Epithelial cell of proximal tubule (primary cell): Measurements from ENCODE around the gene DNM1. TPM values are rescaled to one million over a fixed set of nuclear protein-coding genes. Genes with fewer than 3 reads are reported as not detected.

ENCODE experiments used
- DNase-seq: peaks from one replicate; pipeline ENCODE4 v3.0.0-alpha.2; 2011; ENCODE audit warnings: low read depth
- H3K4me3 ChIP-seq: 2 replicates; pipeline ENCODE4 v1.5.1; 2011; ENCODE audit warnings: low read depth, mild to moderate bottlenecking, low read length
- total RNA-seq: library from RNA; depleted of rRNA; stranded (reverse); fragments of >200 nt; gene quantifications from 2 replicates; pipeline ENCODE4 v1.2.3, GENCODE V29; 2015
- TF ChIP-seq, protein P1 (sequence below): conservative IDR thresholded peaks from 2 replicates; pipeline ENCODE4 v1.5.1; 2012; ENCODE audit warnings: low read depth, mild to moderate bottlenecking, low read length

Gene DNM1
- total RNA-seq, 1 donor from 2014 or later = 16.7 TPM

DNA sequence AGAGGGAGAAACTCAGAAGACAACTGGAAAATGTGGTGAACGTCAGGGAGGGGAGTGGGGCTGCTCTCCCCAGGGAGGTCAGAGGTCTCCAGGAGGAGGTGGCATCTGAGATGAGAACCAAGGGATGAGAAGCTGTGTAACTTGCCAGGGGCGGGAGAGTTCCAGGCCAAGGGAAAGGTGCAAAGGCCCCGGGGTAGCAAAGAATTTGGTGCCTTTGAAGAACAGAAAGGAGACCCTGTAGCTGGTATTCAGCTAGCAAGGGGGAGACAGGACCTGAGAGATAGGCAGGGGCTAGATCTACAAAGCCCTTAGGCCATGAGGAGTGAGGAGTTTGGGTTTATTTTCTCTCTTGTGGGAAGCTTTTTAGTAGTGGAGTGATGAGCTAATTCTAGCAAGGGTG, 3.3 kb downstream of the DNM1 start:
- TF ChIP-seq, protein P1, sequence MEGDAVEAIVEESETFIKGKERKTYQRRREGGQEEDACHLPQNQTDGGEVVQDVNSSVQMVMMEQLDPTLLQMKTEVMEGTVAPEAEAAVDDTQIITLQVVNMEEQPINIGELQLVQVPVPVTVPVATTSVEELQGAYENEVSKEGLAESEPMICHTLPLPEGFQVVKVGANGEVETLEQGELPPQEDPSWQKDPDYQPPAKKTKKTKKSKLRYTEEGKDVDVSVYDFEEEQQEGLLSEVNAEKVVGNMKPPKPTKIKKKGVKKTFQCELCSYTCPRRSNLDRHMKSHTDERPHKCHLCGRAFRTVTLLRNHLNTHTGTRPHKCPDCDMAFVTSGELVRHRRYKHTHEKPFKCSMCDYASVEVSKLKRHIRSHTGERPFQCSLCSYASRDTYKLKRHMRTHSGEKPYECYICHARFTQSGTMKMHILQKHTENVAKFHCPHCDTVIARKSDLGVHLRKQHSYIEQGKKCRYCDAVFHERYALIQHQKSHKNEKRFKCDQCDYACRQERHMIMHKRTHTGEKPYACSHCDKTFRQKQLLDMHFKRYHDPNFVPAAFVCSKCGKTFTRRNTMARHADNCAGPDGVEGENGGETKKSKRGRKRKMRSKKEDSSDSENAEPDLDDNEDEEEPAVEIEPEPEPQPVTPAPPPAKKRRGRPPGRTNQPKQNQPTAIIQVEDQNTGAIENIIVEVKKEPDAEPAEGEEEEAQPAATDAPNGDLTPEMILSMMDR = no peak
- no peak overlapping the region for H3K4me3 ChIP-seq

DNA sequence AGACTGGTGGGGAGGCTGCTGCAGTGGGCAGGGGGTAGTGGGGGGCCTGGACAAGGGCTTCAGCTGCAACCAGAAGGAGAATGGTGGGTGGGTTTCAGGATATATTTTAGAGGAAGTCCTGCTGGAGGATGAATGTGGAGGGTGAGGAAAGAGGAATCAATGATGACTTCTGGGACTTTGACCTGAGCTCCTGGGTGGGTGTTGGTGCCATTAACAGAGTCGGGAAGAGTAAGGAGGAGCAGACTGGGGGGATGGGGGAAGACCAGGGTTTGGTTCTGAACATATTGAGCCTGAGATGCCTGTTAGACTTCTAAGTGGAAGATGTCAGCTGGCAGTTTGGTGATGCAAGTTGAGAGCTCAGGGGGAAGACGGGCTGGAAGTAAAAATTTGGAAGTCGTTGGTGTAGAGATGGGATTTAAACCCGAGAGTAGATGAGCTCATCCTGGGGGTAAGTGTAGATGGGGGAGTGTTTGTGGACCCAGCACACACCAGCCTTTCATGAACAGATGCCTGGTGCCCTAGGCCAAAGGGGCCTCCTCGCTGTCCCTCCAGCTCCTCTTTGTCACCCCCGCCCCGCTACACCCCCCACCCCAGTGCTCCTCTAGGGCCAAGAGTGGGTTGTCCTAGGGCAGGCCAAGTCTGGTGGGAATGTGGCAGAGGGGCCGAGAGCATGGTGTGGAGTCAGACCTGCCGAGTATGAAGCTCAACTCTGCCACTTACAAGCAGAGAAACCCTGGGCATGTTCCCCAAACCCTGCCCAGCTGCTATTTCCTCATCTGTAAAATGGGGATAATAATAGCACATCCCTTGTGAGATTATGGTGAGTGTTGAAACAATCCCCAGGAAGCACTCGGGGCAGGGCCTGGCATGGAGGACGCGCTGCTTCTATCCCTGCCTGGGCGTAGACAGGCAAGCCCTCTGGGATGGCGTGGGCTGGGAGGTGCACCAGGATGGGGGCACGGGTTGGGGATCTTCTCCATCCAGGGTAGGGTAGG, 4.0 kb downstream of the DNM1 start:
- no peak for DNase-seq
- TF ChIP-seq, protein P1 = no peak
- H3K4me3 ChIP-seq = no peak overlapping the region

More for the DNA sequence above, 3.3 kb downstream of the DNM1 start:
- no peak for DNase-seq

DNA sequence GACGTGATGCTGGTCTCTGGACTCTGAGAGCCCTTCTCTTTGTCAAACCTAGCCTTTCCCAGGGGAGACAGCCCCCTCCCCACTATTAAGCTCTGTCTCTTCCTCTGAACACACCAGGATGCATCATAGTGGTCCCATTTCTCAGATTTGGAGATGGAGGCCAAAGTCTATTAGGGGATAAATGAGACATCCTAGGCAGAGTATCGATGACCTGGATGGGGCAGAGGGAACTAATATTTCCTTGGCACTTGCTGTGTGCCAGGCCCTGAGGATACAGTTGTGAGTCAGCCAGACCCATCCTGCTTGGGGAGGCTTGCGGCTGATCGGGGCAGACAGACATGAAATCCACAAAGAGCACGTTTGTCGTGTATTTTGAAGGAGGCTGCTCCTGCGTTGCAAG, 5.2 kb downstream of the DNM1 start:
- no peak overlapping the region for H3K4me3 ChIP-seq
- DNase-seq = no peak
- TF ChIP-seq, protein P1 = no peak

DNA sequence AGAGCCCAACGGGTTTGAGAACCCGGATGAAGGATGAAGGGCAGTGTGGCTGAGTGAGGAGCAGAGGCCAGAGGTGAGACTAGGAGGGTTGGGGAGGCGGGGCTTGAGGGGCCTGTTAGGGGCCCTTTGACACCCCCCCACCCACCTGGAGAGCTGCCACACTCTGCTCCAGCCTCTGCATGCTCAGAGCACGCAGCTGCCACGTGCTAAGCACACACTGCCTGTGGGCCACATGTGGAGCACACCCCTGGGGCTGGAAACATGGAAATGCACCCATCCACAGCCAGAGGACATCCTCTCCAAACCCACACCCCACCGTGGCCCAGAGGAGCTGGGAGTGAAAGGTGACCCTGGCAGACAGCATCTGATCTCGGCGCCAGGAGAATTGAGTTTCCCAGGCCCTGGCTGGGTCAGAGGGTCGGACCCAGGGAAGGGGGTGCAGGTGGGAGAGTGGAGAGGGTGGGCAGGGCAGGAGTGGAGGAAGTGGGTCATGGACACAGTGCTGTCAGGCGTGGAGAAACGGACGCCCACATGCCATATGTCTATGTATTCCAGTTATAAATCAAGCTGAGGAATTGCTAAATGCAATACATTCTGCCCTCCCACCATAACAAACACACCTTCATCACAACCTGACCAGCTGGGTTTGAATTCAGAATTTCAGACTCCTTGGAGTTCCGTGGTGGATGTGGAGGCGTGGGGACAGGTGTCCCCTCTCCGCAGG, 5.9 kb downstream of the DNM1 start:
- DNase-seq = no peak
- no peak overlapping the region for H3K4me3 ChIP-seq
- TF ChIP-seq, protein P1 = no peak

DNA sequence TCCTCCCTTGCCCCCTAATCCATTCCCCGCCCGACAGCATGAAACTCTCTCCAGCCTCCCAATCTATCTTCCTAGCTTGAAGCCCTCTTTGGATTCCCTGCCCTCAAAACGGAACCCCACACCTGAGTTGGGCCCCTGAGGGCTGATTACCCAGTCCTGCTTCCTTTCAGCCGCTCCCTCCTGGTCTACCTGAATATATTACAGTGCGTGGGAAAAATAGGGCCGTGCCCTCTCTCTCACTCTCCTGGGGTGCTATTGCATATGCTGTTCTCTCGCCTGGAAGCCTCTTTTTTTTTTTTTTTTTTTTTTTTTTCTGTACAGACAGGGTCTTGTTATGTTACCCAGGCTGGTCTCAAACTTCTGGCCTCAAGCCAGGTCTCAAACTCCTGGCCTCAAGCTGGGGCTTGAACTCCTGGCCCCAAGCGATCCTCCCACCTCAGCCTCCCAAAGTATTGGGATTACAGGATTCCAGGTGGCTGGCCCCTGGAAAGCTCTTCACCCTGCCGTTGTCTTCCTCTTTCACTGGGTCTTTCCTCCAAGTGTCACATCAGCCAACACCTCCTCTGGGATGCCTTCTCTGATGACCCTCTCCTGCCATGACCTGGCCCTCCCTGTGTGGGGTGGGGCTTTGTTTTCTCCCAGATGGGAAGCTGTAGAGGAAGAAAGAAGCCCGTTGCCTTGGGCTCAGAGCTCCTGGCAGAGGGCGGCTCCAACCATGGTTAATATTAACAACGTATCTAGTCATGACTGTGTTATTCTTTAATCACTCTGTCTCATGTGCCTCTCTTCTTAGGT, 8.2 kb downstream of the DNM1 start:
- TF ChIP-seq, protein P1 = no peak
- no peak overlapping the region for H3K4me3 ChIP-seq
- DNase-seq = peak; percentile 55

DNA sequence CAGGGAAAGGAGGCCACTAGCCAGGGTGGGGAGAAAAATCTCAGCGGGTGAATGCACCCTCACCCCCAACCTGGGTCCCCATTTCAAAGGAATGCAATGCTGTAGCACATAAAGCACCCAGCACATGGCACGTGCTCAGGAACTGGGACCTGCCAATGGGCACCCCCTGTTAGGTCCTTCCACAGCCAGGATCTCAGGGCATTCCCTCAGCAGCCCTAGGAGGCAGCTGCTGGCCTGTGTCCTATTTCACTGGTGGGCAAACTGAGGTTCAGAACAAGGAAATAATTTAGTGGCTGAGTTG, 8.8 kb downstream of the DNM1 start:
- no peak overlapping the region for H3K4me3 ChIP-seq
- no peak for DNase-seq
- TF ChIP-seq, protein P1 = no peak
